Activated CD8-positive, alpha-beta memory T cell treated with anti-CD3 and anti-CD28 coated beads for 24 hours (primary cell): ENCODE data around the gene THSD4.
"Not testable (repeated sequence)": the region's sequence is repeated elsewhere in the genome, so short reads cannot be mapped to it uniquely, and the experiment has no call there.

ENCODE experiments used
- DNase-seq: peaks from one replicate; pipeline ENCODE4 v3.0.0-alpha.2; 2020

The THSD4 gene

DNA sequence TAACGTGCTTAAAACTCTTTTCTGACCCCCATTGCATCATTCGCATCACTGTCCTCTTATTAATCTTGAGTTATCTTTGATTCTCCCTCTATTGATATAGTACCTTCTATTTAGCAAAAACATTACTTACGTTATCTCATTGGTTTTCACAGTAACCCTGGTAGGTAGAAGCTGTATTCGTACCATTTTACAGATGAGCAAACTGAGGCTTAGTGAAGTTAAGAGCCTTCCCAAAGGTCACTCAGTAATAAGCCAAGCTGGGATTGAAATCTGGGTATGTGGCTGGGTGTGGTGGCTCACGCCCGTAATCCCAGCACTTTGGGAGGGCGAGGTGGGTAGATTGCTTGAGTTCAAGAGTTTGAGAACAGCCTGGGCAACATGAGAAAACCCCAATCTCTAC is 244.0 kb downstream of the THSD4 start:
- DNase-seq = no peak

DNA sequence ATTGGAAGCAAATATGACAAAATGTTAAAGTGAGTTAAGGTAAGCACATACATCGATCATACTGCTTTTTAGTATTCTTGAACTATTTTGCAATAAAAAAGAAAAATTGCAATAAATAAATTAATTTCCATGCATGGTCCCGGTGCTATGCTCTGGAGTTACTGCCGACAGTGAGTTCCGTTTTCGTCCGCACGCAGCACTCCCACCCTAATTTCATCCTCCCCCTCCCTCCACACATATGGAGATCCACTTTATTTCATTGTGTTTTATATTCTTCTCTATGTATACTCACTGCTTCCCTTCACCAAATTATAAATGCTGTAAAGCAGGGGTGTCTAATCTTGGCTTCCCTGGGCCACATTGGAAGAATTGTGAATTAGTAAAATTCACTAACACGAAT is 247.3 kb downstream of the THSD4 start:
- DNase-seq = no peak

DNA sequence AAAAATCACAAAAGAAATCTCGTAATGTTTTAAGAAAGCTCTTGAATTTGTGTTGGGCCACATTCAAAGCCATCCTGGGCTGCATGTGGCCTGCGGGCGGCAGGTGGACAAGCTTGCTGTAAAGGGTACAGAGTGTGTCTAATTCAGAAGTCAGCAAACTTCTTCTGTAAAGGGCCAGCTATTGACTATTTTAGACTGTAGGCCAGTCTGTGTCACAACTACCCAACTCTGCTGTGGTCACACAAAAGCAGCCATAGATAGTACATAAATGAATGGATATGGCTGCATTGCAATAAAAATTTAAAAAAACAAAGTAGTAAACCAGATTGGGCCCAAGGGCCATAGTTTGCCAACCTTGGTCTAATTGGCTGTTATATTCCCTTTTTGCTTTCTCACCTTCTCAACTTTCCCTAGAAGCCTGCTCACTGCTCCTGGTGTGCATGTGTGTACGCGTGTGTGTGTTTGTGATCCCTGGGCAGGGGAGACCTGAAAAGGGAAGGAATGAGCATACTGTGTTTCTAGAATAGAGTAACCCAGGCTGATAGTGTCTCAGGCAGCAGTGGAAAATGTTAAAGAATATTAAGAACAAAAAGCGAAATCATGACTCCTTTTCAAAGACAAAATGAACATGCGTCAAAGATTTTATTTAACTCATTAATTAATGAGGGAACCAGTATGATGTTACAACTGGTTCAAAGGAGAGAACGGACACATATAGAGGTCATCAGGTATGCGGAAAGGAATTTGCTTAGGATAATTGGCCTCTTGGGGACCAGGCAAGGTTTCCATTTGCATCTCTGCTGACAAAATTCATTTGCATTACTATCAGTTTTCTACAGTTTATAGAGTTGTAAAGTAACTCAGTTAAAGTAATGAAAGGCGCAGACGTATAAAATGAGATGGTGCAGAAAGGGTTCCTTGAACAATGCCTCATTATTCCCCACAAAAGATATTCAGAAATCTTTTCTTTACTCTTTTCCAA is 248.0 kb downstream of the THSD4 start:
- no peak for DNase-seq

DNA sequence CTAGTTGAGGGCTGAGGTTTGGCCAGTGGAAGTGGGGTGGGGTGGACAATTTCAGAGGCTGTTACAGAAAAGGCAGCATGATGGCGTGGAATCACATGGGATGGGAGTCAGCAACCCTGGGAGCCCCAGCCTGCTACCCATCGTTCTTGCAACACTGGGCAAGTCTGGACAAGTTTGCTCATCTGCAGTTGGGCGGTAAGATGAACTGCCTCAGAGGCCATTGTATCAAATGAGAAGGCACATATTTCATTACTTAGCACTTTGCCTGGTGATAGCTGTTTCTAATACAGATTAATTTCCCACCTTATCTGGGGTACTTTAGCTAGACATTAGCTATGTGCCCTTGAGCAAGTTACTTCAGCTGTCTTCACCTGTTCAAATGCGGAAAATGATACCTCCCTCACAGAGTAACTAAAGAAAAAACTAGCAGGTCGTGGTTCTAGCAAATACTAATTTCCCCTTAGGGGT is 248.9 kb downstream of the THSD4 start:
- DNase-seq = no peak

DNA sequence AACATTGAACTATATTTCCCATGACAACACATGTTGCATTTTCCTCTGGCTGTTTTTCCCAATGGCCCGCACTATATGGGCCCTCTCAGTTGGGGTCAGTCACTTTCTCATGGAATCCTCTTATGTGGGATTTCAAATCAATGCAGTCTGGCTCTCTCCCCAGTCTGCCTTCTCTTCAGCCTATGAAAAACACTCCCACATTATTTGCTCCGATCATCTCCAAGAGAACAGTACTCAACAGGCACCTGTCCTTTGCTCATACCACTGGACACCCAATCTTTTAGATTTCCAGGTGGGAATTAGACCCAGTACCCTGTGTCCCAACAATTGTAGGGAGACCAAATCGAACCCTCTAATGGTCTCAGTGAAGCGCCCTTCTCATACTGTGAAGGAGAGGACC is 251.3 kb downstream of the THSD4 start:
- no peak for DNase-seq

DNA sequence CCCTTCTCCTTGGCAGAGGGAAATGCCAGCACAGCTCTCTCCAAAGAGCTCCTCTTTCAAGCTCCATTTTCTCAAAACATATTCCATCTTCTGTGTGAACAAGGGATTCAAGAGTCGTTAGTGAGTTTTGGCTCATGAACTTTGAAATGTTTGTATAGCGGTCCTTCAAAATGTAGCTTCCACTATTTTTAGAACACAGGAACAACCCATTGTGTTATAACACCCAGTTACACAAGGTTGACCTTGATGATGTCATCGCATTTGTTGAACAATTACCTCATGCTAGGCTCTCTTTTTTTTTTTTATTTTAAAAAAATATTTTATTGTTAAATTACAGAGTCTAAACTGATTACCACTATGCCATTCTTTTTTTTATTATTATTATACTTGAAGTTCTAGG is 251.7 kb downstream of the THSD4 start:
- DNase-seq = no peak

DNA sequence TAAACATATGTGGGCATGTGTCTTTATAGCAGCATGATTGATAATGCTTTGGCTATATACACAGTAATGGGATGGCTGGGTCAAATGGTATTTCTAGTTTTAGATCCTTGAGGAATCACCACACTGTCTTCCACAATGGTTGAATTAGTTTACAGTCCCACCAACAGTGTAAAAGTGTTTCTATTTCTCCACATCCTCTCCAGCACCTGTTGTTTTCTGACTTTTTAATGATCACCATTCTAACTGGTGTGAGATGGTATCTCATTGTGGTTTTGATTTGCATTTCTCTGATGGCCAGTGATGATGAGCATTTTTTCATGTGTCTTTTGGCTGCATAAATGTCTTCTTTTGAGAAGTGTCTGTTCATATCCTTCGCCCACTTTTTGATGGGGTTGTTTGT is 252.5 kb downstream of the THSD4 start:
- DNase-seq = not testable (repeated sequence)

DNA sequence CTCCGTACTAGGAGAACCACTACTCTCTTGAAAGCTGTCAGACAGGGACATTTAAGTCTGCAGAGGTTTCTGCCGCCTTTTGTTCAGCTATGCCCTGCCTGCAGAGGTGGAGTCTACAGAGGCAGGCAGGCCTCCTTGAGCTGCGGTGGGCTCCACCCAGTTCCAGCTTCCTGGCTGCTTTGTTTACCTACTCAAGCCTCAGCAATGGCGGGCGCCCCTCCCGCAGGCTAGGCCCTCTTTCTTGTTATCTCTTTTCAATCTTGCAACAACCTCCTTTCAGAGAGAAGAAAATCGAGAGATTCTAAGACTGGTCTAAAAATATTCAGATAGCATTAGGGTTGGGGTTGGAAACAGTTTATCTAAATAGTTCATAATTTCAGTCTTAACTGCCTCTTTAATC is 257.5 kb downstream of the THSD4 start:
- not testable (repeated sequence) for DNase-seq

DNA sequence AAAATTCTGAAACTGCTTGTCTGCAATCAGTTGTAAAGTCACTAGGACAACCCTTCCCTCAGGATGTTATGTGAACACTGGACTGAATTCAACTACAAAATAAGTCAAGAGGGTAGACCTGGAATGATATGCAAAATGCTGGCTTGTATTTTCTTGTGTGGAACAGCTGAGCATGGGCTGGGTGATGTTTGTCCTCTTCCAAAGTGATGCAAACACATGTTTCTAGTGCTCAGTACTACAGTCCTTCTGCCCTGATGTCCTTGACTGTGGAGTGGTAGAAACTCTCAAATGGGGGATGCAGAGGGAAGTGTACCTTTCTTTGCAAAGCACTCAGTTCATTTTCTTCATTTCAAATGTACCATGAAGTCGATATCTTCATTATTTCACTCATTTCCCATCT is 258.6 kb downstream of the THSD4 start:
- no peak for DNase-seq

DNA sequence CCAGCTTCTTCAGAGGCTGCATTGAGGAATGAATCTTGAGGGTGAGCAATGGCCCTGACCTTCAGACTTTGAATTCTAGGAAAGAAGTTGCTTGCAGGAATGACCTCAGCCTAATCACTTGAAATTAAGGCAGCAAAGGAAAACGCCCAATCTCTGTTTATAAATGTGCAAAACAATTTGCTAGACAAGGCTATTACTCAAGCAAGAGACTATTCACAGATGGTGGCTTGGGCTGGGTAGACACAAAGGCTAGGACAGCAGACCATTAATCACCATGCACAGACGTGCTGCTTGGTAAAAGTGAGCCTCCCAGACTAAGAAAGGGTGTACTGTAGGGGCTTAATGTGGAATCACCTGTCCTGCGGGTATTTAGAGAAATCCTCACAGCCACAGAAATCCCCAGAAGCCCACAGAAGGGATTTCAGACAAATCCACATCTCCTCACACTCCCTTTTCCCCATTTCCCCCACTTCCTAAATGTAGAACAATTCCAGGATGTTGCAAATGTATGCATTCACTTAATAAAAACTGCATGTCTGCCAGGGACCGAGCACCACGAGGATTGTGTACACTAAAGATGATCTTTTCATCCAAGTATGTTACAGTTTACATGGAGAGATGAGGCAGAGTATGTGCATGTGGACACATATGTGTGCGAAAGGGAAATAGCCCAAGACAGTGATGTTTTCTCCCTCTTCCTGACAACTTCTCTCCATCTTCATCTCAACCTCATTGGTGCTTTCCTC is 259.5 kb downstream of the THSD4 start:
- no peak for DNase-seq

DNA sequence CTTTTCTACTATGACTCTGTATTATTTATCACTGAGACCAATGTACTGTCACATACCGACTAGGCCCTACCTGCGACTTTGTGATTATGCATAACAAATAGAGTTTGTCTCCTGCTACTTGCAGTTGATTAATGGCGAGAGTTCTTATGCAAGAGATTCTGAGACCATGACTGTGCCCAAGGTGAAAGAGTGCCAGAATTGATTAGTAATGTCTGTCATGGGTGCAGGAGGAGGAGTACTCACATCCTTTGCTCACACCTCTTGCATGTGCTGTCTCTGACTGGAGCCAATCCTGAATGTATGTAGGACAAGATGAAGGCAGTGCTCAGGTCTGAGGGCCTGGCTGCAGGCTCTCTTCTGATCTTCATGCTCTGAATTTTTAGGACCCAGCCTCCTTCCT is 260.7 kb downstream of the THSD4 start:
- DNase-seq = no peak

DNA sequence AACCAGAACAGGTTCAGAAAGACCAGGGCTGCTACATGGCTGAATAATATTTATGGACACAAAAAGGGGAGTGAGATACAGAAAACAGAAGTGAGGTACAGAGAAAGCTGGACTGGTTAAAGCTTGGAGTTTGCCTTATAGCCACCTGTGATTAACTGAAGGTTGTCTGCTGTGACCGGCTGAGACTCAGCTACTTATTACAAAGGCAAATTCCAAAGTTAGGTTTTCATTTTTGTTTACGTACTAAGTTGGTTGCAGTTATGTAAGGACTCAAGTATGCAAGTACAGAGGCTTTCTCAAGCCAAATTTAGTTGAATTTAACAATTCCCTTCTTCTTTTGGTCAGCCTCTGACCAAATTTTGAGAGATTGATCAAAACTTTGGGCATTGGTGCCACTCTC is 264.6 kb downstream of the THSD4 start:
- no peak for DNase-seq

DNA sequence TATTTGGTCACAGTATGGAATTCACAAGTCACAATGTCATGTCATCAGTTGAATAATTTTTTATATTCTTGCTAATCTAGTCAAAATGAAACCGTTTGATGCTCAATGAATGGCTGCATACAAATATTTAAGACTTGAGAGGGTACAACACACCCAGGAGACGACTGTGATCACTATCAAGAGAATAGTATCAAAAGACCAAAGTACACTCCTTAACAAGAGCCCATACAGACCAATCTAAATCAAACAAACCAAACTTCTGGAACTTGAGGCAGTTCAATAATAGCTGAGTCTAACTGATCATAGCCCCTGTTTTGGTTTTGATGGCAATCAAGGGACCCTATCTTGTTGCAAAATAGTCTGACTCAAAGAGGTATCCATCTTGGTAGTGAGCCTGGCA is 265.1 kb downstream of the THSD4 start:
- no peak for DNase-seq

DNA sequence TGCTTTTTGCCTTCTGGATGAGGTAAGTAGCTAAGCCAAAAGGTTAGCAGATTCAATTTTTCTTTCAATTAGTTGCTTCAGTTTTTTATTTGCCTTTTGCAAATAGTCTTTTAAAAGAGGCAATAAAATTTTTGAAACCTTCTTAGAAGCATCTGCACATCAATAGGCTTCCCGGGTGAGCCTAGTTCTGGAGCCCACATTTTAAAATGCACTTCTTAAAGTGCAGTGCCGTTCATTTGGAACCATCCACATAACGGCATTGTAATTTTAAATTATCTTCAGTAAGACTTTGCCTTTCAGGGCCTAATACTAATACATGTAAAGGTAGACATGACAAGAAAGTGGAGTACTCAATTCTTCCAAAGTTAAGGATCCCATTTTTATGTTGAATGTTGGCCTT is 269.2 kb downstream of the THSD4 start:
- no peak for DNase-seq

DNA sequence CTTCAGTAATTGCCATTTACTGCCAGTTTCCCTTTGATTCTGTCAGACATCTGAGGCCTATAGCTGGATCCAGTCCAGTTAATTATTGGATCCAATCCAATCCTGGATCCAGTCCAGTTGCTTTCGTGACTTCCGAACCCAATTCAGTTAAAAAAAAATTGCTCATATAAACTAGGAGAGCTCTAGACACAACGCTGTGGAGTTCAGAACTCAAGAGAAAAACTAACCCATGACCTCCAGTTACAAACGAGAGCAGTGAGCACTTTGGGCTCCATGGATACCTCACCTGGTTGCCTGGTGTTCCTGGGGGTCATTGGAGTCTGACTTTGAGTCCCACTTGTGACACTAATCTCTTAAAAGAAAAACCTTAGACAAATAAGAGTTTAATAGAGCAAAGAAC is 269.8 kb downstream of the THSD4 start:
- DNase-seq = no peak

DNA sequence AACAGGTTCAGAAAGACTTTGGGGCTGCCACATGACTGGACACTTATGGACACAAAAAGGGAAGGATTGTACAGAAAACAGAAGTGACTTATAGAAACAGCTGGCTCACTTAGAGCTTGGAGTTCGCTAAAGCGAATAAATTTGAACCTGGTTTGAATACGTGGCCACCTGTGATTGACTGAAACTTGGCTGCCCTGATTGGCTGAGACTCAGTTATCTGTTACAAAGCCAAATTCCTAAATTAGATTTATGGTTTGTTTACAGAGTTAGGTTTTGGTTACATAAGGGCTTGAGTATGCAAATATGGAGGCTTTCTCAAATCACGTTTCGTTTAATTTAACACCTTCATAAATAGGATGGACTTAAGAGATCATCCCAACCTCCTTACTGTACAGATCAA is 270.2 kb downstream of the THSD4 start:
- DNase-seq = no peak

DNA sequence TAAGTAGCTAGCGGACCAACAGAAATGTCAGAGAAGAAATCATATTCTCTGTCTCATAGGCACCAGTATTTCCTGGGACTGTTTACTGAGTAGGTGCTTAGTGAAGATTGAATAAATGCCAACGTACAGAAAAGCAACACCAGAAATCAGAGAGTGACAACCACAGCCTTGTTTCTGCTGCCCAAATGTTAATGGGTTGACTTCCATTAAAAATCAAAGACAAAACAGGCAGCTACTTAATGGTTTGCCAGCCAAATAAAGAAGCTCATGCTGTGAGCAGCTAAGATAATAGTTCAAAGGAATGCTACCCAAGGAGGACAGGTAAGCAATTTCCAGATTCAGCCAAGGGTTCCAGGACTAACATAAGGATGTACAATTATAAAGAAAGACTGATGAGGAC is 270.7 kb downstream of the THSD4 start:
- no peak for DNase-seq

DNA sequence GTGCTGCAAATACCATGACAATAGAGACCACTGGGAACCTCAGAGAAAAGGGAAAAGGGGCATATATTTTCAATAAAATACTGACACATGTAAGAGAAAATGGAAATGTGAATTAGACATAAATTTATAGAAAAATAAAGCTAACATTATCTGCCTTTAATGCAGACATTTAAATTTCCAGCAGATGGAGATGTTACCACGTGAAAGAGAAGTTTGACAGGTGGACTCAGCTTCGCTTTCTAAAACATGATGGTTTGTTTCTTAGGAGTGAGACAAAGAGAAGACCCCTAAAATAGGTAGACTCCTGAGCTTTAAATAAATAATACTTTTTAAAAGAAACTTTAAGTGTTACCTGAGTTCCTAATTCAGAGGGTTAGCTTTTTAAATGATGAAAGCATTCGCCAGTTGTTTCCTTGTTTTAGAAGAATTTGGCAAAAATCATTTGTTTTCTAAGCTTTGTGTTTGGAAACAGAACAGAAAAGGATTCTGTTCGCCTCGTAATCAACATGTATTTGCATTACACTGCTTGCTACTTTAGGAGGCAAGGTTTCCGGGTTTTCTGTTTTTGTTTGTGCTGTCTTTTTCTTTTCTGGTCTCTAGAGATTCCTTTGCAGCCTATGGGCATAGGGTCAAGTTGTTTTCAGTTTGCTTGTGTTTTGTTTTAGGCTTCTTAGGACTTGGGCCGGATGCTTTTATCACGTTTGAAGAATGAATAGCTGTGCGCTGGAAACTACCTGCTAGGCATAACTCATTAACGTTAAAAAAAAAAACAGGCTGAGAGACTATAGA is 271.4 kb downstream of the THSD4 start:
- no peak for DNase-seq

DNA sequence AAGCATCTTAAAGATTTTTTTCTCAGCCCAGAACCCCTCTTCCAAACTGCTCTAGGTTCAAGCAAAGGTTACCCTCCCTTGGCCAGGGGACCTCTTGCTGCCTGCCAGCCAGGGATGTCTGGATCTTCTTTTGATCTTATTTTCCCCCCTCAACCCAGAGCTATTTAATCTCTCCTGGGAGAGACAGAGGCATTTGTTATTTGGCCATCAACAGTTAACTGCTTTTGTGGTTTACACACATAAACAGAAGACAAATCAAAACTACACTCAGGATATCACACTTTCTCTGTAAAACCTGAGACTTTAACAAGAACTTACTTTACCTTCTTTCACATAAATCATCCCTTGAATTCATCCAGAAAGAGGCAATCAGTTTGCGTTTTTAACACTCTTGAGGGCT is 272.5 kb downstream of the THSD4 start:
- DNase-seq = no peak

DNA sequence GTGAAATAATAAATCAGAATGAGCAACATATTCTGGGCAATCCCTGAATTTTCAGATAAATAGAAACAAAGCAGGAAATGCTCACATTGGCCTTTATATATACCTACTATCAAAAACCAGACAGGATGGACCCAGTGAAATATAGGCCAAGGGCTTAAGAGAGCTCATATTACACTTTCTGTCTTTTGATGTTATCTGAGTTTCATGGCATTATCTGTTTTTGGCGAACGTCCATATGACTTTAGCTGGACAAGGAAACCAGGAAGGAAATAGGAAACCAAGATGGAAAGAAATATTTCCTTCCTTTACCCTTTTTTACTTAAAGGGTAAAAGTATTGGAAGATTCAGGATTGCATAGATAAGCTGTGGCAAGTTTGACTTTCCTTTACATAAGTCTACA is 274.8 kb downstream of the THSD4 start:
- DNase-seq = no peak

DNA sequence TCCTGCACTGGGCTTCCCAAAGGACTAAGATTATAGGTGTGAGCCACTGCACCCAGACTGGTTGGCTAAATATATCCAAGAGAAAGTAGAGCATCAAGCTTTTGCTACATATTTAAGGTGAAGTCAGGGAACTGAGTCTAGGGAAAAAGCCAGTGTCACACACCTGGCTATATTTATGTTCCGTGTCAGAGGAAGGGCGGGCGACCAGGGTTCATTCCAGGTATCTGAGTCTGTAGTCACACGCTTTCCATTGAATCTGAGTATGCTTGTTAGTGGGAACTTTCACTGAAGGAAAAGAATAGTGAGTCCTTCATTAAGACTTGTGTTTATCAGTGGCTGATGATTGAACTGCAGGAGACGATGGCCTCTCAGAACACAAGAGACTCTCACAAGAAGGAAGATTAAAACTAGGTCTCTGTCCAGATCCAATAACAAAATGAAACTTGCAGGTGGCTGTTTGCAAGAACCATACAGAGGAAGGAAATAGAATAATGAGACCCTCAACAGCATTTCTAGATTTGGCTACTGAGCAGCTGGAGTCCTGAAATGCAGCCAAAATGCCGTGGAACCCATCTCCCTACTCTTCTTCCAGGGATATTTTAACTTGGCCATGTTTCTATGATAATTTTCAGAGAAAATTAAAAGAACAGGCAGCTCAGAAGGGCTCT is 276.3 kb downstream of the THSD4 start:
- no peak for DNase-seq

DNA sequence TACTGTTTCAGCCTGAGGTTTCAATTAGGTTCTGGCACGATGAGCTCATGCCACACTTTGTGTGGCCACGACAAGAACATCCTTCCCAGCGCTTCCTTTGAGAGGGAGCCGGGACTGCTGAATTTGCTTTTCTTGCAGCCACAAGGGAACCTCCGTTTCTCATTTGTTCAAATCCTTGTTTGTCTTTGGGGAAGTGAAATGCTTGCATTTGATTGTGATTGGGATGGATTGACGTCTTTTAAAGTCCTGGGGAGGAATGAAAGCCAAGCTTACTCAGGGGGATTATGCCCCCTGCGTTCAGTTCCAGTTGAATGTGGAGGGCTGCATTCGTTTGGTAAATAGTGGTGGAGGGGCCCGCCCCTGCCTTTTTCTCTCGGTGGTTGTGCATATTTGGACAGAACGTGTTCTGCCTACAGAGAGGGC is 277.6 kb downstream of the THSD4 start:
- DNase-seq = no peak

DNA sequence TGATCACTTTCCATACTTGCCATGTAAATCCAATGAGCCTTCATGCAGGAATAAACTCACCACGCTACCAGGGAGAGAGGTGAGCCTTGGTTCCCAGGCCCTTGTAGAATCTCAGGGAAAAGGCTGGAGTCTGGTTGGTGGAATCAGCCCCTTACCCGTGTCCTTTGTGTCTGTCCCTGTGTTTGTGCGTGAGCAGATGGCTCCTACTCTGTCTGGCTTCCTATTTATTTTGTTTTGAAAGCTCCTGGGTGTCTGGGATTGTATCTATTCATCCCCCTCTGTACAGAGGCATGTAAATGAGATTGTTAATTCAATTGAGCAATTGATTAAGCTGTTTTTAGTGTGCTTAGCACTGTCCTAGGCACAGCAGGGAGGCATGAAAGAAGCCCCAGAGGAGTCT is 278.1 kb downstream of the THSD4 start:
- DNase-seq = no peak
